CD4-positive, CD25-positive, alpha-beta regulatory T cell (primary cell): ENCODE results near the gene CCDC106. TPM values are rescaled to one million over a fixed set of nuclear protein-coding genes. Genes with fewer than 3 reads are reported as not detected.

Source experiments
- ATAC-seq, 2 donors: fragments of 150-1000 bp; cut with Tn5 transposase; one replicate each; pipeline ENCODE4 v1.10.0; 2021; ENCODE audit warnings: low read depth in 2 of 2, moderate number of reproducible peaks in 2 of 2, moderate library complexity in 1 of 2
- DNase-seq, 3 donors: peaks; one replicate each; pipeline versions ENCODE4 v3.0.0 to v3.0.0-alpha.2; 2012 to 2022; ENCODE audit warnings: mixed read lengths in 1 of 3
- H3K27ac ChIP-seq: one replicate; pipeline ENCODE4 v1.7.0; 2013; ENCODE audit warnings: mild to moderate bottlenecking, low read length; ENCODE audit not compliant: insufficient read depth, poor library complexity, severe bottlenecking
- H3K27me3 ChIP-seq: one replicate; pipeline ENCODE4 v1.7.0; 2013; ENCODE audit warnings: low read length; ENCODE audit not compliant: control insufficient read depth, insufficient read depth
- H3K36me3 ChIP-seq: one replicate; pipeline ENCODE4 v1.7.0; 2013; ENCODE audit warnings: mild to moderate bottlenecking, low read length, moderate library complexity; ENCODE audit not compliant: control insufficient read depth, insufficient read depth
- H3K4me1 ChIP-seq: 2 replicates; pipeline ENCODE4 v1.7.0; 2013; ENCODE audit warnings: mild to moderate bottlenecking, low read length; ENCODE audit not compliant: insufficient read depth, control insufficient read depth, poor library complexity, severe bottlenecking
- H3K4me3 ChIP-seq: one replicate; pipeline ENCODE4 v1.7.0; 2013; ENCODE audit warnings: low read depth, mild to moderate bottlenecking, low read length, moderate library complexity
- H3K9me3 ChIP-seq, 2 experiments: 1 replicate in 1 of 2; 2 replicates in 1 of 2; pipeline ENCODE4 v1.7.0; 2013; ENCODE audit warnings: low read length in 2 of 2, mild to moderate bottlenecking in 1 of 2, moderate library complexity in 1 of 2; ENCODE audit not compliant: control insufficient read depth in 2 of 2
- H3K27ac Mint-ChIP-seq, 3 donors: one replicate each; pipeline ENCODE4 v1.8.0; 2020 to 2022; ENCODE audit warnings: mild to moderate bottlenecking in 3 of 3, mixed read lengths in 3 of 3, moderate library complexity in 2 of 3
- H3K27me3 Mint-ChIP-seq: one replicate; pipeline ENCODE4 v1.8.0; 2022; ENCODE audit warnings: mild to moderate bottlenecking, mixed read lengths
- H3K36me3 Mint-ChIP-seq: one replicate; pipeline ENCODE4 v1.8.0; 2020; ENCODE audit warnings: mixed read lengths
- H3K4me1 Mint-ChIP-seq, 4 donors: one replicate each; pipeline ENCODE4 v1.8.0; 2020 to 2022; ENCODE audit warnings: mixed read lengths in 4 of 4, mild to moderate bottlenecking in 1 of 4
- H3K4me3 Mint-ChIP-seq, 4 donors: one replicate each; pipeline ENCODE4 v1.8.0; 2020 to 2022; ENCODE audit warnings: mild to moderate bottlenecking in 4 of 4, mixed read lengths in 4 of 4, moderate library complexity in 3 of 4
- H3K9me3 Mint-ChIP-seq, 7 donors: one replicate each; pipeline ENCODE4 v1.8.0; 2020 to 2022; ENCODE audit warnings: mixed read lengths in 7 of 7, mild to moderate bottlenecking in 3 of 7, moderate library complexity in 2 of 7
- polyA plus RNA-seq, 4 donors: library from polyadenylated mRNA; unstranded; fragments of 300-500 nt; fragmentation: Illumina TruSeq; gene quantifications; one replicate each; pipeline ENCODE4 v1.2.3, GENCODE V29; 2021
- total RNA-seq: library from RNA; stranded (reverse); gene quantifications from one replicate; pipeline ENCODE4 v1.2.3, GENCODE V29; 2022

The CCDC106 gene
- total and polyA plus RNA-seq, 5 donors from 2014 or later: 0.22 to 1.0 (median 0.56) TPM

- no peak overlapping the region for H3K4me3 Mint-ChIP-seq
- Histone ChIP-seq H3K9me3 (no peaks in the 10 kb centered on the region), H3K4me3 (no peak overlapping the region), H3K36me3 (no peaks in the 10 kb centered on the region), H3K27me3 (no peaks in the 10 kb centered on the region), H3K4me1 (no peaks in the 10 kb centered on the region), H3K27ac (no peak overlapping the region)
- peaks cover 0 to 2% (median 0%) of the 10 kb centered on the region in 7 donors for H3K9me3 Mint-ChIP-seq
- H3K27me3 Mint-ChIP-seq: no peaks in the 10 kb centered on the region
- H3K27ac Mint-ChIP-seq: no peak overlapping the region
- H3K36me3 Mint-ChIP-seq: peaks cover 18% of the 10 kb centered on the region
- peaks cover 0 to 38% (median 17%) of the 10 kb centered on the region in 4 donors for H3K4me1 Mint-ChIP-seq
- no peak for DNase-seq
- no peak for ATAC-seq
These were observed 32.2 kb upstream of the CCDC106 start for GRCh38 chr19:55615543-55616394.

GRCh38 chr19:55616395-55616875, 31.6 kb upstream of the CCDC106 start:
- H3K4me3 Mint-ChIP-seq: no peak overlapping the region
- no peak overlapping the region for H3K27ac Mint-ChIP-seq
- ATAC-seq (no peak), DNase-seq (no peak)
- no peaks in the 10 kb centered on the region for H3K27me3 ChIP-seq
- no peak overlapping the region for H3K27ac ChIP-seq
- H3K4me1 ChIP-seq: no peaks in the 10 kb centered on the region
- no peaks in the 10 kb centered on the region for H3K9me3 ChIP-seq
- H3K4me1 Mint-ChIP-seq: peaks cover 0 to 36% (median 14%) of the 10 kb centered on the region in 4 donors
- no peak overlapping the region for H3K4me3 ChIP-seq
- H3K27me3 Mint-ChIP-seq: no peaks in the 10 kb centered on the region
- peaks cover 15% of the 10 kb centered on the region for H3K36me3 Mint-ChIP-seq
- no peaks in the 10 kb centered on the region for H3K36me3 ChIP-seq
- H3K9me3 Mint-ChIP-seq: peaks cover 0 to 2% (median 0%) of the 10 kb centered on the region in 7 donors

GRCh38 chr19:55617426-55617825, 30.6 kb upstream of the CCDC106 start:
- H3K9me3 ChIP-seq: no peaks in the 10 kb centered on the region
- no peaks in the 10 kb centered on the region for H3K27me3 ChIP-seq
- peaks cover 0 to 2% (median 0%) of the 10 kb centered on the region in 7 donors for H3K9me3 Mint-ChIP-seq
- no peak overlapping the region for H3K4me3 ChIP-seq
- DNase-seq (no peak), ATAC-seq (no peak)
- peak overlapping the region in 2 of 3 donors; percentile 32 to 63 for H3K27ac Mint-ChIP-seq
- no peaks in the 10 kb centered on the region for H3K4me1 ChIP-seq
- H3K36me3 ChIP-seq: no peaks in the 10 kb centered on the region
- peaks cover 0 to 27% (median 7%) of the 10 kb centered on the region in 4 donors for H3K4me1 Mint-ChIP-seq
- H3K27me3 Mint-ChIP-seq: no peaks in the 10 kb centered on the region
- no peak overlapping the region for H3K27ac ChIP-seq
- H3K4me3 Mint-ChIP-seq: no peak overlapping the region
- H3K36me3 Mint-ChIP-seq: peaks cover 15% of the 10 kb centered on the region

- Mint-ChIP-seq H3K4me3 (no peak overlapping the region), H3K4me1 (peaks cover 0 to 23% (median 4%) of the 10 kb centered on the region in 4 donors), H3K27me3 (no peaks in the 10 kb centered on the region), H3K27ac (no peak overlapping the region), H3K9me3 (no peaks in the 10 kb centered on the region), H3K36me3 (peaks cover 10% of the 10 kb centered on the region)
- Histone ChIP-seq H3K27ac (no peak overlapping the region), H3K27me3 (no peaks in the 10 kb centered on the region), H3K9me3 (no peaks in the 10 kb centered on the region), H3K4me1 (peaks cover under 1% of the 10 kb centered on the region), H3K4me3 (no peak overlapping the region), H3K36me3 (no peaks in the 10 kb centered on the region)
- ATAC-seq (no peak), DNase-seq (no peak)
These were observed 29.6 kb upstream of the CCDC106 start for GRCh38 chr19:55618426-55618825.

GRCh38 chr19:55619286-55619685, 28.7 kb upstream of the CCDC106 start:
- Histone ChIP-seq H3K9me3 (no peaks in the 10 kb centered on the region), H3K36me3 (no peaks in the 10 kb centered on the region), H3K27me3 (no peaks in the 10 kb centered on the region), H3K4me1 (peaks cover 7% of the 10 kb centered on the region), H3K27ac (no peak overlapping the region), H3K4me3 (no peak overlapping the region)
- H3K36me3 Mint-ChIP-seq: peaks cover 10% of the 10 kb centered on the region
- DNase-seq (no peak), ATAC-seq (no peak)
- H3K27me3 Mint-ChIP-seq: no peaks in the 10 kb centered on the region
- H3K4me3 Mint-ChIP-seq: no peak overlapping the region
- no peaks in the 10 kb centered on the region for H3K9me3 Mint-ChIP-seq
- H3K4me1 Mint-ChIP-seq: peaks cover 5 to 30% (median 11%) of the 10 kb centered on the region in 4 donors
- H3K27ac Mint-ChIP-seq: no peak overlapping the region

- H3K9me3 ChIP-seq: no peaks in the 10 kb centered on the region
- Mint-ChIP-seq H3K36me3 (peaks cover 10% of the 10 kb centered on the region), H3K4me1 (peaks cover 5 to 40% (median 14%) of the 10 kb centered on the region in 4 donors), H3K4me3 (peak overlapping the region in 1 of 4 donors; percentile 16), H3K9me3 (no peaks in the 10 kb centered on the region), H3K27ac (peak overlapping the region in 2 of 3 donors; percentile 55 to 82), H3K27me3 (no peaks in the 10 kb centered on the region)
- H3K4me1 ChIP-seq: peaks cover 17% of the 10 kb centered on the region
- no peaks in the 10 kb centered on the region for H3K27me3 ChIP-seq
- no peak overlapping the region for H3K4me3 ChIP-seq
- no peaks in the 10 kb centered on the region for H3K36me3 ChIP-seq
- no peak overlapping the region for H3K27ac ChIP-seq
- DNase-seq (no peak), ATAC-seq (no peak)
These were observed 27.4 kb upstream of the CCDC106 start for GRCh38 chr19:55620410-55621204.

- peaks cover 8 to 46% (median 18%) of the 10 kb centered on the region in 4 donors for H3K4me1 Mint-ChIP-seq
- no peak overlapping the region for H3K27ac Mint-ChIP-seq
- H3K9me3 Mint-ChIP-seq: no peaks in the 10 kb centered on the region
- Histone ChIP-seq H3K27ac (no peak overlapping the region), H3K9me3 (no peaks in the 10 kb centered on the region), H3K36me3 (no peaks in the 10 kb centered on the region), H3K27me3 (no peaks in the 10 kb centered on the region), H3K4me3 (no peak overlapping the region), H3K4me1 (peaks cover 23% of the 10 kb centered on the region)
- H3K36me3 Mint-ChIP-seq: peaks cover 10% of the 10 kb centered on the region
- DNase-seq (no peak), ATAC-seq (no peak)
- no peak overlapping the region for H3K4me3 Mint-ChIP-seq
- no peaks in the 10 kb centered on the region for H3K27me3 Mint-ChIP-seq
These were observed 26.8 kb upstream of the CCDC106 start for GRCh38 chr19:55621205-55621672.
